Stimulated activated CD4-positive, alpha-beta T cell treated with anti-CD3 and anti-CD28 coated beads, Interleukin-12 subunit alpha, Interleukin-12 subunit beta, amount 100 ng/mL, for 24 hours (primary cell): ENCODE data around the gene MAP4K5.
"Not testable (repeated sequence)": the region's sequence is repeated elsewhere in the genome, so short reads cannot be mapped to it uniquely, and the experiment has no call there.

Experiments
- DNase-seq, 2 experiments: peaks; one replicate each; pipeline ENCODE4 v3.0.0-alpha.2; 2020; ENCODE audit warnings: low read depth in 2 of 2

Gene MAP4K5

DNA sequence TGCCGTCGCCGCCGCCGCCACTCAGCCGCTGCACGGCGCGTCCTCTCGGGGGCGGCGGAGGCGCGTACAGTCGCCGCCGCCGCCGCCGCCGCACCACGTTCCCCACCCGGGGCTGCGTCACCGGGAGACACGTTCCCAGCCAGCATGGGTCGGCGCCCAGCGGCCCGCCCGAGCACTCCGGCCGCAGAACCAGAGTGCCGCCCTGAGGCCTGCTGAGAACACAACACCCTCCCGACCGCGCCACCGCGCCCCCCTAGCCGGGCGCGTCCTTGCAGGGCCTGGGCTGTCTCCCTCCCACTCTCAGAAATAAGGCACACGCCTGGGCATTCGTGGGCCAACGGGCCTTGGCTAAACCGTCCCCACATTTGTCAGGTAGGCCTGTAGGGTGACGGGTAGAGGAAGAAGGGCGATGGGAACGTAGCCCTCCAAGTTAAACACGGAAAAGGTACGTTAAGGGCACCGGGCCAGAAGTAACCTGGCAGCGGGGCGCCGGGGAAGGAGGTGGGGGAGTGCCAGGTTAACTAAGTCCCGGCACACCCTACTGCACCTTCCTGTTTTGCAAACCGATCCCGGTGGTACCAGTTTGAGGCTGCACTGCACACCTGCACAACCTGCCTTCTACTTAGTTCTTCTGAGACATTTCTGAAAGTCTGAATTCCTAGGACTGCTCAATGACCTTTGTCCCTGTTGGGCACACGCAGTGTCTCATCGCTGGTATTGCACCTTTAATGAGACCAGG lies at the start of gene MAP4K5:
Gene MAP4K5 (minus strand): TSS at position 68 of the 739 bp plus-strand sequence. CDS start 520 bp downstream, outside the sequence.
- DNase-seq: peak; percentile 80 to 84

DNA sequence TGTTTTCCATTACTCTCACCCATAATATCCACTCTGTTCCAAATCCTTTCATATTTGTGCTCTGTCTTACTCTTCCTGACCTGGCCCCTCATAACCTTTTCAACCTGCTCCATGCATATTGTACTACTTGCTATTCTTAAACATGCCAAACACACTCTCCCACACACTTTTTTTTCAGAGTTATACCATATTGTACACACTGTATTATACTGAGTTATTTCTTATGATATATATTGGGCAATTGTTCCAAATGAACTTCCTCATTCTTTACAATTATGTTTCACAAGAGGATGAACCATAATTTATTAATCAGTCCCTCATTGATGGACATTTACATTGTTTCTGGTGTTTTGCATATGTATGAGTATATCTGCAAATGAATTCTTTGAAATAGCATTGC lies 46.1 kb upstream of the MAP4K5 start:
- DNase-seq: no peak

DNA sequence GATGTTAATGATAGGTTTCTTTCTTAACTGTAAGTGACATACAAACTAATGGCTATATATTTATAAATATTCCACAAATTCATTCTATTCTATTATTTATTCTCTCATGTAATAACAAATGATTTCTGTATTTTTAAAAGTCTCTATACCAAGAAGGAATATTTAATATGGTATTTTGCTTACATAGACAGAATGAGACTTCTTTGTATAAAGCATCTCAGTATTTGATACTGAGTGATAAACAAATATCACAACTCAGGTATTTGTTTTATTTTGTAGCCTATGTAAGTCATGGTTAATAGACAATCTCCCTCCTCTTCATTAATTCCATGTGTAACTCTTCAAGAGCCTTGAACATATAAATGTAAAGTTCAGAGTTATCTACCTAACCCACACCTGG lies 45.6 kb upstream of the MAP4K5 start:
- DNase-seq: no peak

DNA sequence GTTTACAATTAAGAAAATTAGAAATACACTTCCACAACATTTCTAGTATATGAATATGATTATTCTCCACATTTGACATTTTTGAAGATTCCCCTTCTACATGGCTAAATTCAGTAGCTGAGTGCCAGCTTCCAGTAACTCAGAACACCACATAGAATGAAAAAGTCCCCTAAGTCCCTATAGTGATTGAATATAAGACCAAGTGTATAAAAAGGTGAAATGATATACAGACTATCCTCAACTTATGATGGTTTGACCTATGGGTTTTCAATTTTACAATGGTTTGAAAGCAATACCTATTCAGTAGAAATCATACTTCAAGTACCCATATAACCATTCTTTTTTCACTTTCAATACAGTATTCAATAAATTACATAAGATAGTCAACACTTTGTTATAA lies 43.4 kb upstream of the MAP4K5 start:
- no peak for DNase-seq

DNA sequence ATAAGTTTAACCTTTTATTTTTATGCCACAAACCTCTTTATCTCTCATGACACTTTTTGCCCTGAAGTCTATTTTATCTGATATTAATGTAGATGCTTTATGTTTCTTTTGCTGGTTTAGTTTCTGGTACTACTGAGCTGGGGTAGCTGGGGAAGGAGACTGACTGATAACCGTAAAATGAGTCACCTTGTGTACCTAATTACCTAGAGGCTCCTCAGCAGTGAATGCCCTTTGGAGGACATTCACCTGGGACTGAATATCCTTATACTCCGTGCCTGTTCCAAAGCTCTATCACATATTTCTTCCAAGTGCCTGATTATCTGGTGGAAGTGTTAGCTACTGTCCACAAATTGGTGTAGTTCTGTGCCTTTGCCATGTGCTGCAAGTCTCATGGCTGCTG lies 41.5 kb upstream of the MAP4K5 start:
- no peak for DNase-seq

DNA sequence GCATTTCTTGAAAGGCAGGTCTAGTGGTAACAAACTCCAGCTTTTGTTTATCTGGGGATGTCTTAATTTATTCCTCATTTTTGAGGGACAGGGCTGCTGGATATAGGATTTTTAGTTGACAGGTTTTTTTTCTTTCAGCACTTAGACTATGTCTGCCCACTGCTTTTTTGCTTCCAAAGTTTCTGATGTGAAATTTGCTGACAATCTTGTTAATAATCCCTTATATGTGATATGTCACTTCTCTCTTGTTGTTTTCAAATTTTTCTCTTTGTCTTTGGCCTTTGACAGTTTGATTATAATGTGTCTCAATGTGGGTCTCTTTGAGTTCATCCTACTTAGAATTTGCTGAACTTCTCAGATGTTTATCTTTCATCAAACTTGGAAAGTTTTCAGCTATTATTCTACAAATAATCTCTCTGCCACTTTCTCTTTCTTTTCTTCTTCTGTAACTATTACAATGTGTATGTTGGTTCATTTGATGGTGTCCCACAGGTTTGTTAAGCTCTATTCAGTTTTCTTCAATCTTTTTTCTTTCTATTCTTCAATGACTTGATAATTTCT lies 37.4 kb upstream of the MAP4K5 start:
- no peak for DNase-seq

DNA sequence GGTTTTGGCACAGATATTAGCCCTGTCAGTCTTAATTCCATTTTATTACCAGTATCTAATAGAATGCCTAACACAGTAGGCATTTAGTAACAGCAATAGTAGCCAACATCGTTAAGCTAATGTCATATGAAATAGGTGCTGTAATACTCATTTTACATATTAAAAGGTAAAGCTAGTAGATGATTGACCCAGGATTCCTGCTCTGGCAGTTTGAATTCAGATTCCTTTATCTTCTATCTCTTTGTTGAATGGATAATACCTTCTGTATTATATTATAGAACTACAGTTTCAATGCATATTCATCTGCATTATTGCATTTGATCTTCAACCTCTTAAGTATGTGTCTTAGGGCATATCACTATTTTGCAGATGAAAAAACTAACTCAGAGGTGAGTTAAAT lies 30.5 kb upstream of the MAP4K5 start:
- DNase-seq: no peak

DNA sequence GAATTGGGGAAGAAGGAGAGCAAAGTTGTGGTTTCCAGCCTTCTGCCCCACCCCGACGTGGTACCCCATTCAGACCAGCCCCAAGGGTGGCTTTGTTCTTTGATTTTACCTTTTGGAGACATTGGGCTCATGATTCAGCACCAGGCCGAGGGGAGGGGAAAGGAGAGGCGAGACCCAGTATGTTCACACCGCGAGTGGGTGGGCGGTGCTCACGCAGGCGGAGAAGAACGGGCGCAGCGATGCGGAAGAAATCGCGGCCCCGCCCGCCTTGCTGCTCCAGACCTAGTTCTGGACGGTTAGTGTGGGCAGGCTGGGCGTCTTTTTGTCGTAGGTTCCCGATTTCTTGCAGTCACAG lies 28.5 kb upstream of the MAP4K5 start:
- DNase-seq: peak; percentile 25 to 44

DNA sequence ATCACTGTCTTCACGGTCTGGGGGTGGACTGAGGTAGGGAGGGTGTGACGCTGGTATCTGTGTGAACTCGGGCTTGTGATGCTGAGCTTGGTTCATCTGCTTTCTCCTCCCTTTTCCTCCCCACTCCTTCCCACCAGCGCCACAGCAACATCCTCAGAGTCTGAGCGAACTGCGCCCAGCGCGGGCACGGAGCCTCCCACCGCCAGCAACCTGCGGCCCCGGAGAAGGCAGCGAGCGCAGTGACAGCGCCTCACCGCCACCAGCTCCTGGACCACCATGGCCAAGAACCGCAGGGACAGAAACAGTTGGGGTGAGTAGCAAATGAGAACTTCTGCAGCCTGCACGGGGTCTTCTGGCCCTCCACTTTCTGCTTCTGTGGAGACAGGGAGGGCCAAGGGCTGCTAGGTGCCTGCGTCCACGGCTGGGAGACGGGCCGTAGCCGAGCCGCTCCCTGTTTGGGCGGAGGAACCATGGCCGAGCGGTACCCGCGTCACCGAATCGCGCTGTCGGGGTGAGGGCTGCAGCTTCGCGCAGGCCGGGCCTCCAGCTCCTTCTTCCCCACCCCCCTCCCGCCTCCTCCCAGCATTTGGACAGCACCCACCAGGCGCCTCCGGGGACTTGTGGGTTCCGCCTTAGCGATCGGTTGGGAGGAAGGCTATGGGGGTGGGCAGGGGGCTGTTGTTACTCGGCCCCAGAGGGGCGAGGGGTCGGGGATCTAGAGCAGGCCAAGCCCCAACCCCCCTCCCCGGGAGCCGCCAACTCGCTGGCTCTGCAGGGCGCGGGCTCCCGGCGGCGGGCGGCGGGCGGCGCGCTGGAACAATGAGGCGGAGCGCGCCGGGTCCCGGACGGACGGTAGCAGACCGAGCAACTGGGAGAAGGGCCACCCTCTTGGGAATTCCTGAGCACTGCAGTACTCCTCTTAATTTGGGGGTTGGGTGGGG lies 27.9 kb upstream of the MAP4K5 start, which contains the start of gene ATL1:
Gene ATL1 (plus strand): TSS at position 156 of the 941 bp plus-strand sequence. CDS start 121 bp downstream, at position 277.
- peak in 1 of 2 experiments; percentile 21 for DNase-seq

DNA sequence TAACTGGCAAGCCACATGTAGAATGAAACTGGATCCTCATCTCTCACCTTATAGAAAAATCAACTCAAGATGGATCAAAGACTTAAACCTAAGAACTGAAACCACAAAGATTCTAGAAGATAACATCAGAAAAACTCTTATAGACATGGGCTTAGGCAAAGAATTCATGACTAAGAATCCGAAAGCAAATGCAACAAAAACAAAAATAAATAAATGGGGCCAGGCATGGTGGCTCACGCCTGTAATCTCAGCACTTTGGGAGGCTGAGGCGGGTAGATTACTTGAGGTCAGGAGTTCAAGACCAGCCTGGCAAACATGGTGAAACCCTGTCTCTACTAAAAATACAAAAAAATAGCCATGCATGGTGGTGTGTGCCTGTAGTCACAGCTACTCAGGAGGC lies 20.4 kb upstream of the MAP4K5 start:
- not testable (repeated sequence) for DNase-seq

DNA sequence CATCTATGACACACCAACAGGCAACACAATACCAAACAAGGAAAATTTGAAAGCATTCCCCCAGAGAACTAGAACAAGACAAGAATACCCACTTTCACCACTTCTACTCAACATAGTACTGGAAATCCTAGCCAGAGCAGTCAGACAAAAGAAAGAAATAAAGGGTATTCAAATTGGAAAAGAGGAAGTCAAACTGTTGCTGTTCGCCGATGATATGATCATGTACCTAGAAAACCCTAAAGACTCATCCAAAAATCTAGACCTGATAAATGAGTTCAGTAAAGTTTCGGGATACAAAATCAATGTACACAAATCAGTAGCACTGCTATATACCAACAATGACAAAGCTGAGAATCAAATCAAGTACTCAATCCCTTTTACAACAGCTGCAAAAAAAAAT lies 19.5 kb upstream of the MAP4K5 start:
- no peak for DNase-seq

DNA sequence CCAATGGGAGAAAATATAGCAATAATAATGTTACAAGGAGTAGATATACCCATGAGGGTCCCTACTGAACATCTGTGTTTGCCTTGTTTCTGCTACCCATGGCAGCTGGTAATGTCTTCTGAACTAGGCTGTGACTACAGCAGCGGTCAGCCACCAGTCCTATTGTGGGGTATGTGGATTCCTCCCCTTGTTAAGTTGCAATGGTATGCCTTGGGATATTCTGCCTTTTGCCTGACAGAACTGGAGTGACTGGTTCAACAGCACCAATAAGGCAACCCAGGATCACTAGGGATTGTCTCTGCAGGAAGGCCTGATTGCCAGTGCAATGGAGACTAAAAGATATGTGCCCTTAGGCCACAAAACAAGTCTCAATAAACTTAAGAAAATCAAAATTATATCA lies 17.9 kb upstream of the MAP4K5 start:
- DNase-seq: no peak

DNA sequence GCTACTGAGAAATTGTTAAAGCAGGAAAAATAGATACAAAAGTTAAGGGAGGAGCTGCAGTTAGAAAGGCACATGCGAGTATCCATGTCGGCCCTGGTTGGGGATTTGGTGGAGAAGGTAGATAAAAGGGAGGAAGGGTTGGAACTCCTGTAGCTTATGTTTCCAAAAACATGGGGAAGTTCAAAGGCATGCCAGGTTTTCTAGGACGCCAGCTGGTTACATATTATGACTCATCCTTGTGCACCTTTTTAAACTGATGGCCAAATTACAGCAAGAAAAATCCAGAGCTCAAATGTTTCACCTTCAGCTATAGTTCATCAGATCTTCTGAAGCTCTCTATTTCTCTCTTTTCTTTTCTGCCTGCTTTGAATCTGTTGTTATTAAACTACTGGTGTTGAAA lies 13.2 kb upstream of the MAP4K5 start:
- no peak for DNase-seq

DNA sequence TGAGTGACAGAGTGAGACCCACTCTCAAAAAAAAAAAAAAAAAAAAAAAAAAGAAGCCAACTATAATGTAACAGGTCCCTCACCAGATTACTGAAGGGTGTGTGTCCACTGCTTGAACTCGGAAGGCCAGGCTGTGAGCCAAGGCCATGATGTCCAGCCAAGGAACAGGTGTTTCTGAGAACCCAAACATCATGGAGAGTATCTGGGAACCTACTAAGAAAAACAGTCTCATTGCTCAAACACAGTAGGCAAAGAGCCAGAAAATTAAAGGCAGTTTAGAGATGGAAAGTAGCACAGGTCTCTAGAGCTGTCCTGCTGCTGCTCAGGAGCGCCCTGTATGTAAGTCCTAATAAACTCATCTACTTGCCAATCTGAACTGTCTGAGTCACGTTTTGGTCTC lies 12.5 kb upstream of the MAP4K5 start:
- DNase-seq: no peak

DNA sequence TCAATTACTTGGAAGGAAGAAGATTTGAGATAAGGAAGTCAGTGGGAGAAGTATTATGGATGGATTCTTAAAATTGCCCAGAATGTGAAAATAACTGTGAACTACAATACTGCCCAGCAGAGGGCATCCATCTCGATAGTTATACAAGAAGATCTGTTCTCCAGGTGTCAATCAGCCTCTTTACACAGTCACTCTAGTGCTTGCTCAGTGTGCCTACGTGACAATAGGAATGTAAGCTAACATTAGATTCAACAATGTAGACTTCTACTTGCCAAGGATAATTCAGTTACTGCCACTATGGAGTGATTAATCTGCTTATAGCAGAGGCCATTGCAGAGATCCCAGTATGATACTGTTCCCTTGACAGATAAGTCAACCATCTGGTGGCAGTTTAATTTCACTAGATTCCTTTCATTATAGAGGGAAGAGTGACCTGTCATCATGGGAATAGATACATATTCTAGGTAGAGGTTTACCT lies 10.6 kb upstream of the MAP4K5 start:
- peak in 1 of 2 experiments; percentile 15 for DNase-seq

DNA sequence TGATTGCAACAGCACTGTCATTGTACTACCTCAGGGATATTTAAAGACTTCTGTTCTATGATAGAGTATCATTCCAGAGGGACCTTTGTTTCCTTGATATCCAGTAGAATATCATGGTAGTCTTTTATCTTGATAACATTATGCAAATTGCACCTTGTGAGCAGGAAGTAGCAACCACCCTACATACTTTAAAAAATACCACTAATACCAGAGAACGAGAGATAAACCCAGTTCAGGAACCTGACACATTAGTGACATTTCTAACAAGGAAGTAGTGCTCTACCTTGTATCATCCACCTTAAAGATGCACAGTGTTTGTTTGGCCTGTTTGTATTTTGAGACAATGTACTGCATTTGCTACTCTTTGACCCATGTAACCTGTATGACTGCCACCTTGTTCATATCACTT lies 8.8 kb upstream of the MAP4K5 start:
- no peak for DNase-seq

DNA sequence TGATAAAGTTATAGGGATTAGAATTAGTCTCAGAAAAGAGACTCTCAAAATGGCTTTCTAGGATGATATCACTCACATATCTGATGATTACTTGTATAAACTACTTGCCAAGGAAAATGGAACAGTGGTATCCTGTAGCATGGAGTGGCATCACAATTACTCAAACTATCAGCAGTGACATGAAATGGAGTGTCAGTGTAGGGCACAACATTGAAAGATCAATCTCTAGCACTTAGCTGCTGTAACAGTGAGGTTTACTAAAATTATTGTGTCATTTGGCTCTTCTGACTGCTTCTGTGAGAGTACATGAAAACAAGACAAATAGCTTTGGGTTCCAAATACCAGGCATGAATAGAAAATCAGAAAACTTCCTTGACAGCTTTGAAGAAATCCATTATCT lies 6.7 kb upstream of the MAP4K5 start:
- DNase-seq: no peak

DNA sequence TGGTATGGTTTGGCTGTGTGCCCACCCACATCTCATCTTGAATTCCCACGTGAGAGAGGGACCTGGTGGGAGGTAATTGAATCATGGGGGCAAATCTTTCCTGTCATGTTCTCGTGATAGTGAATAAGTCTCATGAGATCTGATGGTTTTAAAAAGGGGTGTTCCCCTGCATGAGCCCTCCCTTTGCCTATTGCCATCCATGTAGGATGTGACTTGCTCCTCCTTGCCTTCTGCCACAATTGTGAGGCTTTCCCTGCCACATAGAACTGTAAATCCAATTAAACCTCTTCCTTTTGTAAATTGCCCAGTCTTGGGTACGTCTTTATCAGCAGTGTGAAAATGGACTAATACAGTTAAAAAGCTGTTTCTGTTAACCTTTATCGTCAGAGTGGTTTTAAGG lies 5.7 kb upstream of the MAP4K5 start:
- DNase-seq: not testable (repeated sequence)

DNA sequence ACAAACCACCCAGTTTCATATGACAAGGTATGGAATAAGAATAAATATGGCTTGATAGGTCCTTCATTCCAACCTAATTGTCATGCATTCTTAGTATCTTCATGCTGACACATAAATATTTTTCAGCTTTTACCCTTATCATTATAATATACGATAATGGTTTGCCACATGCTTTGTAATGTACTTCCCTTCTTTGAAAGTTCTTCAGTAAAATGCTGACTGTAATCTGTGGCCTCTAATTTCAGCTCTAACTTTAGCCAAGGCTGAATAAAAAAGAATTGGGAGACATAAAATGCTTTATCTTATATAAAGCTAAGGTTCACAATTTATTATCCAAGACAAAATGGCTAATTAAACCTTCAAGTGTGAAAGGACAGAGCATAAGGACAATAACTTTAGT lies 2.6 kb upstream of the MAP4K5 start:
- DNase-seq: no peak

DNA sequence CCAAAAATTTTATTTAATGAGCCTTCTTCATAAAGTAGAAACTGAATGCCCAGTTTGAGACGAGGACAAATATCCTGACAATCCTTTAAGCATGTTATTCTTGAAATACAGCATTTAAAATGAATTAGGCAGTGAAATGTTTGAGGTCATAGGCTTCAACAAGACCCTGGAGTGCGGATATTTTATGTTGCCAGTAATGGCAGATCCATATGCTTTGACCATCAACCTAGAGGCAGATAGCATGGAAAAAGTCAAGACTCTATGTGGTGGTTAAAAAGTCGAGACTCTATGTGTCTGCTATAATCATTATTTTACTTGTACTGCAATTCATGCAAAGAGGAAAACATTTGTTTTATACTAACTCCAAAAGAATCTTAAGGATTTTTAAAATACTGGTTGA lies 2.0 kb upstream of the MAP4K5 start:
- no peak for DNase-seq

DNA sequence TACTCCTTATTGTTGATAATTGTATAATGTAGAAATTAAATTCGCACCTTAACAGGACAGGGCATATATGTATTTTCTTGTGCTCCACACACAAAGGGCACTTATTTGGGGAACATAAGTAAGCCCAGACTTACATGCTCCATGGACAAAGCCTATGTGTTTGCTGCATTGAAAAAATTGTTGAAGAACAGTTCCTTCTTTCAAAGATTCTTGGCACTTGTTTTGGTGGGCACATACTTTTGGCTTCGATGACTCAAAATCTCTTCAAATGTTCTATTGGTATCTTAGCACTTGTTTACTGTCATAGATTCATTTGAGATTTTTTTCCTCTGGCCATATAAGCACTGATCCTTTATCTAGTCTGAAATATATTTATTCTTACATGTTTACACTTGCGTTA lies 1.4 kb upstream of the MAP4K5 start:
- DNase-seq: no peak

DNA sequence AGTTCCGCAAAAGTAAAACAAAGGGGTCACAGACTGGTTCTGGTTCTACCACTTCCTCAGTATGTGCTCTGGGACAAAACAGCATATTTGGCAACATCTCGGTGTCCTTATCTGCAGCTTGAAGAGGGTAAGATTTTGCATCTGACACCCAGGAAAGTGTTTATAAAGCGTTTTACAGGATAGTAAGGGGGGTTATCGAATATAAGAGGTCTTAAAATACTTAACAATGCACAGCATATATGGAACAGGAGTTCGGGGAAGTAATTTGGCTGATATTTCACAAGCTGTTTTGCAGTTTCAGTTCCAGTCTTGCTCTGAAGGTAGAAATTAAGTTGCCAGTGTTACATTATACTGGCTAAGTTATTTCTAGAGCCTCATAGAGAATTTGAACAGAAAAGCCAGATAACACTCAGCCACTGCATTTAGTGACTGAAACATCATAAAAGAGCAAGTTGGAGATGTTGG lies 904 bp upstream of the MAP4K5 start:
- no peak for DNase-seq
